Central memory CD8-positive, alpha-beta T cell (primary cell): ENCODE data around the gene ENG.
A peak's percentile ranks its signal among the peaks of the same experiment; 100 is the strongest.

ENCODE experiments used
- ATAC-seq: fragments of 150-1000 bp; cut with Tn5 transposase; replicated peaks from 2 replicates; pipeline ENCODE4 v1.10.0; 2022; ENCODE audit warnings: mild to moderate bottlenecking, moderate FRiP score, moderate number of reproducible peaks; ENCODE audit not compliant: poor library complexity, severe bottlenecking; ENCODE audit errors: extremely low read depth
- DNase-seq, 2 donors: peaks; one replicate each; pipeline ENCODE4 v3.0.0; 2021; ENCODE audit warnings: low spot score in 2 of 2
- H3K27ac Mint-ChIP-seq: one replicate; pipeline ENCODE4 v1.8.0; 2022; ENCODE audit warnings: low read depth, mild to moderate bottlenecking, moderate library complexity, mixed read lengths
- H3K27me3 Mint-ChIP-seq: one replicate; pipeline ENCODE4 v1.8.0; 2022; ENCODE audit warnings: mixed read lengths
- H3K36me3 Mint-ChIP-seq: one replicate; pipeline ENCODE4 v1.8.0; 2022; ENCODE audit warnings: mild to moderate bottlenecking, moderate library complexity, mixed read lengths; ENCODE audit not compliant: insufficient read depth
- H3K4me1 Mint-ChIP-seq: one replicate; pipeline ENCODE4 v1.8.0; 2022; ENCODE audit warnings: mixed read lengths
- H3K4me3 Mint-ChIP-seq: one replicate; pipeline ENCODE4 v1.8.0; 2022; ENCODE audit warnings: mild to moderate bottlenecking, moderate library complexity, mixed read lengths
- H3K9me3 Mint-ChIP-seq: one replicate; pipeline ENCODE4 v1.8.0; 2022; ENCODE audit warnings: mixed read lengths

The ENG gene

GRCh38 chr9:127867356-127868277, 13.2 kb upstream of the ENG start:
- no peaks in the 10 kb centered on the region for H3K9me3 Mint-ChIP-seq
- ATAC-seq (no peak), DNase-seq (no peak)
- peaks cover 4% of the 10 kb centered on the region for H3K36me3 Mint-ChIP-seq
- H3K4me3 Mint-ChIP-seq, result no peak overlapping the region
- peaks cover 16% of the 10 kb centered on the region for H3K4me1 Mint-ChIP-seq
- H3K27me3 Mint-ChIP-seq, result no peaks in the 10 kb centered on the region
- H3K27ac Mint-ChIP-seq, result no peak overlapping the region

GRCh38 chr9:127866535-127866934, 12.1 kb upstream of the ENG start:
- Mint-ChIP-seq H3K27me3 (no peaks in the 10 kb centered on the region), H3K9me3 (no peaks in the 10 kb centered on the region), H3K27ac (no peak overlapping the region), H3K36me3 (peaks cover 4% of the 10 kb centered on the region), H3K4me3 (no peak overlapping the region), H3K4me1 (peaks cover 25% of the 10 kb centered on the region)
- DNase-seq (no peak), ATAC-seq (no peak)

- peak; percentile 29 for ATAC-seq
- H3K9me3 Mint-ChIP-seq, result no peaks in the 10 kb centered on the region
Measured at GRCh38 chr9:127865645-127866464, 11.4 kb upstream of the ENG start.

GRCh38 chr9:127863191-127863621, 8.7 kb upstream of the ENG start:
- Mint-ChIP-seq H3K9me3 (no peaks in the 10 kb centered on the region), H3K4me3 (no peak overlapping the region), H3K36me3 (peaks cover 2% of the 10 kb centered on the region), H3K4me1 (peaks cover 33% of the 10 kb centered on the region), H3K27me3 (no peaks in the 10 kb centered on the region), H3K27ac (peak overlapping the region; percentile 87)
- ATAC-seq (no peak), DNase-seq (no peak)

More at GRCh38 chr9:127865645-127866464, 11.4 kb upstream of the ENG start:
- no peak for DNase-seq
- Mint-ChIP-seq H3K4me1 (peaks cover 29% of the 10 kb centered on the region), H3K27me3 (no peaks in the 10 kb centered on the region), H3K36me3 (peaks cover 4% of the 10 kb centered on the region), H3K27ac (no peak overlapping the region), H3K4me3 (no peak overlapping the region)

GRCh38 chr9:127862075-127863011, 7.9 kb upstream of the ENG start:
- ATAC-seq (peak; percentile 78), DNase-seq (peak; percentile 33 to 61)
- H3K4me1 Mint-ChIP-seq, result peaks cover 33% of the 10 kb centered on the region
- peak overlapping the region; percentile 42 for H3K4me3 Mint-ChIP-seq
- no peaks in the 10 kb centered on the region for H3K9me3 Mint-ChIP-seq
- H3K27ac Mint-ChIP-seq, result peak overlapping the region; percentile 87
- no peaks in the 10 kb centered on the region for H3K27me3 Mint-ChIP-seq
- no peaks in the 10 kb centered on the region for H3K36me3 Mint-ChIP-seq

GRCh38 chr9:127860779-127861178, 6.3 kb upstream of the ENG start:
- Mint-ChIP-seq H3K36me3 (no peaks in the 10 kb centered on the region), H3K4me1 (peaks cover 36% of the 10 kb centered on the region), H3K9me3 (no peaks in the 10 kb centered on the region), H3K27me3 (no peaks in the 10 kb centered on the region), H3K27ac (peak overlapping the region; percentile 87), H3K4me3 (no peak overlapping the region)
- ATAC-seq, result no peak
- no peak for DNase-seq

GRCh38 chr9:127860260-127860659, 5.8 kb upstream of the ENG start:
- Mint-ChIP-seq H3K9me3 (no peaks in the 10 kb centered on the region), H3K4me3 (no peak overlapping the region), H3K4me1 (peaks cover 35% of the 10 kb centered on the region), H3K27ac (no peak overlapping the region), H3K27me3 (no peaks in the 10 kb centered on the region), H3K36me3 (peaks cover 2% of the 10 kb centered on the region)
- ATAC-seq, result no peak
- no peak for DNase-seq

GRCh38 chr9:127858041-127858512, 3.6 kb upstream of the ENG start:
- ATAC-seq, result no peak
- Mint-ChIP-seq H3K9me3 (no peaks in the 10 kb centered on the region), H3K4me1 (peaks cover 37% of the 10 kb centered on the region)

GRCh38 chr9:127857278-127857677, 2.8 kb upstream of the ENG start:
- Mint-ChIP-seq H3K4me1 (peaks cover 29% of the 10 kb centered on the region), H3K9me3 (no peaks in the 10 kb centered on the region), H3K4me3 (no peak overlapping the region), H3K27me3 (no peaks in the 10 kb centered on the region), H3K36me3 (peaks cover 4% of the 10 kb centered on the region), H3K27ac (no peak overlapping the region)
- ATAC-seq (no peak), DNase-seq (no peak)

More at GRCh38 chr9:127858041-127858512, 3.6 kb upstream of the ENG start:
- H3K4me3 Mint-ChIP-seq, result no peak overlapping the region
- no peaks in the 10 kb centered on the region for H3K27me3 Mint-ChIP-seq
- no peak overlapping the region for H3K27ac Mint-ChIP-seq
- no peak for DNase-seq
- H3K36me3 Mint-ChIP-seq, result peaks cover 4% of the 10 kb centered on the region

GRCh38 chr9:127856729-127857116, 2.3 kb upstream of the ENG start:
- no peak for DNase-seq
- Mint-ChIP-seq H3K27ac (peak overlapping the region; percentile 95), H3K9me3 (no peaks in the 10 kb centered on the region), H3K4me3 (no peak overlapping the region), H3K27me3 (no peaks in the 10 kb centered on the region), H3K4me1 (peaks cover 29% of the 10 kb centered on the region), H3K36me3 (peaks cover 4% of the 10 kb centered on the region)
- ATAC-seq, result no peak

GRCh38 chr9:127856094-127856728, 1.8 kb upstream of the ENG start:
- Mint-ChIP-seq H3K27ac (peak overlapping the region; percentile 95), H3K36me3 (peaks cover 4% of the 10 kb centered on the region), H3K4me3 (peak overlapping the region; percentile 95), H3K4me1 (peaks cover 33% of the 10 kb centered on the region), H3K27me3 (no peaks in the 10 kb centered on the region), H3K9me3 (no peaks in the 10 kb centered on the region)
- no peak for DNase-seq
- no peak for ATAC-seq
